T-helper 2 cell (primary cell): ENCODE measurements around the gene RCAN3.

ENCODE experiments used
- DNase-seq, 5 experiments: peaks; one replicate each; pipeline versions ENCODE4 v3.0.0 to v3.0.0-alpha.2; 2012 to 2022

Gene RCAN3

DNA sequence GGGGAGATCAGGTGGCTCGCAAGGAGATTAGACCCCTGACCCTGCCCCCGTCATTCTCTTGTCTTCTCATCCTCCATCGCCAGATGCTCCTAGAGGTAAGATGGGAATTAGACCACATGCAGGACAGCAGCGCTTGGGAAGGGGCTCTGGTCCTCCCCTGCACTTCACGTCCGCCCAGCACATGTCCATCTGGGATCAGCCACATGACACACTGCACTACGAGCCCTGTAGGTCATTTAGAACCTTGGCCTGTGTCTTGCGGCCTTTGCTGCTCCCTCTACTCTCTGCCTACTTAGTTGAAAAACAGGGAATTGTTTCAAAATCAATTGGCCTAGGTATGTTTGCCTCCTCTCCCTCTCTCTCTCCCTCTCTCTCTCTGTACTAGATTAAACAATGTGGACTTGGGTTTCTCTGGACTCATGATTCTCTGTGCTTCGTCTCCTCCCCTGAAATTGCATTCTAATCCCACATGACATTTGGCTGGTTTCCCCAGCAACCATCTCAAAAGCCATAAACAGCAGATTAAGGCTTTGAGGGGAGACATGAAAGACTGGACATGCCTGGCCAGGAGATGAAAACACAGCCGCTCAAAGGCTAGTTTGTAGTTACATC is 49.4 kb downstream of the RCAN3 start:
- DNase-seq, result no peak

DNA sequence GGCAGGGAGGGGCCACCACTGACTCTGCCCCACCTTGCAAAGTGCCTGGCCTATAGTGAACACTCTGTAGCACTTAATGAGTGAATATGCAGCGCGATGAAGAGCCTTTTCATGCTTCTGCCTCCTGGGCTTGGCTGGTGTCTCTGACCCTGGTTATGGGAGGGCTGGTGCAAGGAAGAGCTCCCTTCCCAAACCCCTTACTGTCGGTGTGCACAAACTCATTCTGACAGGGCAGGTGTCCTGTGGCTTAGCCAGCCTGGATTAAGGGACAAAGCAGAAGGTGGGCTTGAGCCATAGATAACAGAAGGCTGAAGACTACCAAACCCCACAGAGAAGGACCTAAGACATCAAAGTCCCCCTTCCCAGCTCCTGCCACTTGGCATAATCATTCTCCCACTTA is 51.3 kb downstream of the RCAN3 start:
- no peak for DNase-seq

DNA sequence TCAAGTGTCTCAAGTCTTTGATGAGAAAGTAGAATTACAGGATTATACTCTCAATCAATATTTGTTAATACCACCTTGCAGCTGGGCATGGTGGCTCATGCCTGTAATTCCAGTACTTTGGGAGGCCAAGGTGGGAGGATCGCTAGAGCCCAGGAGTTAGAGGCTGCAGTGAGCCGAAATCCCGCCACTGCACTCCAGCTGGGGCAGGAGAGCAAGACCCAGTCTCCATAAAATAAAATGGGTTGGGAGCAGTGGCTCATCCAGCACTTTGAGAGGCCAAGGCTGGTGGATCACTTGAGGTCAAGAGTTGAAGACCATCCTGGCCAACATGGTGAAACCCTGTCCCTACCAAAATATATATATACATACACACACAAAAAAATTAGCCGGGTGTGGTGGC is 52.1 kb downstream of the RCAN3 start:
- DNase-seq, result no peak

DNA sequence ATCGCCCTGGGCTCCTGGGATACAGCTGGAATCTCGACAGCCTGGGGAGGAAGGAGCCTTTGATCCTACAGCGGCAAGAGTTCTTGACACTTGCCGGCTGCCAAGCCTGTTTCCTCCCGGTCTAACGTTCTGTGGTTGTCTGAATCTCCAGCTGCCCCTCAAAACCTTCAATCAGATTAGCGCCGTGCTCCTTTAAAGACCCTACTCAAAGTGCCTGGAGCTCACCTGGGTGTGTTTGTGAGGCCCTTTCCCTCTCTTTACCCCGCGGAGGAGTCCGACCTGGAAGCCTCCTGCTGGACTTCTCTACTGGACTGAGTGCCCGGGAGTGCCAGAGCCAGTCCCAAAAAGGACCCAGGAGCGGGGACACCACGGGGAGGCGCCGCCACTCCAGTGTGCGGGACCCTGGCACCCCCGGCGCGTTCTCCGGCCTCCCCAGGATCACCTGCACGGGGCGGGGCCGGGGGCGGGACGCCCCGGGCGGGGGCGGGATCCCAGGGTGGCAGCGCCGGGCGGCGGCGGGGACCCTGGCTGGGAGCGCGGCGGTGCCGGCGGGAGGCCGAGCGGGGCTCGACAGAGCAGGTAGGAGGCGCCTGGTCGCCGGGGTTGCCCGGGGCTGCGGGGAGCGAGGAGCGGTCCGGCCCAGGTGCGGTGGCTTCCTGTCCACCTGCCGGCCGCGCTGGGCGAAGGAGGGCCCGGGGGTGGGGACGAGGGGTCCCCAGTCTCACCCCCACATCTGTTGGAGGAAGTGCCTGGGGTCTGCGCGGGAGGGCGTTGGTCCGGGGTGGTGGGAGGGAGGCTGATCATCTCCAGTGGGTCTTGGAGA is 53.2 kb downstream of the RCAN3 start, which contains the start of gene NCMAP:
NCMAP (plus strand) TSS at position 497 of the 823 bp plus-strand sequence. CDS start 39,344 bp downstream, outside the sequence.
- DNase-seq, result peak in 4 of 5 experiments; percentile 8 to 51 (median 35)

DNA sequence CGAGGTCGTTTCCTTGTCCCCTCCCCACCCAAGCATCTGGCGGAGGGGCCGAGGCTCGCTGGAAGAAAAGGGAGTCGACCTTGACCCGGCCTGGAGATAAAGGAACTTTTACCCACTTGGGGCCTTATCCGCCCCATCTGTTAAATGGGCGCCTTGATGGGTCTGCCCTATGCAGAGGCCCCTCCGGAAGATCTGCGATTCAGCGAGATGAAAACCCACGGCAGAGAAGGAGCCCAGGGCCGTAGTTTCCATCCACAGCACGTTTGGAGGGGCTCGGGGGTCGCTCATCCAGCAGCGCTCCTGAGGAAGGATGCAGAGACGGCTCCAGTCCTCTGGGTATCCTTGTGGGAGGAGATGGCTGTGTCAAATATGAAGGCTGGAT is 53.8 kb downstream of the RCAN3 start:
- no peak for DNase-seq

DNA sequence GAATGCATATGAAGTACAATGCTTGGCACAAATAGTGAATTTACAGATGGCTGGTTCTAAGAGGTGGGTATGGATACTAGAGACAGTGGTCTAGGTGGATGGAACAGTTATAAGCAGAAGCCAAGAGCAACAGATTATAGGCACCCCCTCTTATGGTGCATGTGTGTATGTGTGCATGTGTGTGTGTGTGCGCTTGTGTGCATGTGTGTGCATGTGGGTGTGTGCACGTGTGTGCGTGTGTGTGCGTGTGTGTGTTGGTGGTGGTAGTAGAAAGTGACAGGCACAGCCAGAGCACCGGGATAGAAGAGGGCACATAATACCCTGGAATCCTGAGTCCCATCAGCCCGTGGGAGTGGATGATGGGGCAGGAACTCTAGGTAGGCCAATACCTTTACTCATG is 54.6 kb downstream of the RCAN3 start:
- DNase-seq, result peak in 1 of 5 experiments; percentile 14

DNA sequence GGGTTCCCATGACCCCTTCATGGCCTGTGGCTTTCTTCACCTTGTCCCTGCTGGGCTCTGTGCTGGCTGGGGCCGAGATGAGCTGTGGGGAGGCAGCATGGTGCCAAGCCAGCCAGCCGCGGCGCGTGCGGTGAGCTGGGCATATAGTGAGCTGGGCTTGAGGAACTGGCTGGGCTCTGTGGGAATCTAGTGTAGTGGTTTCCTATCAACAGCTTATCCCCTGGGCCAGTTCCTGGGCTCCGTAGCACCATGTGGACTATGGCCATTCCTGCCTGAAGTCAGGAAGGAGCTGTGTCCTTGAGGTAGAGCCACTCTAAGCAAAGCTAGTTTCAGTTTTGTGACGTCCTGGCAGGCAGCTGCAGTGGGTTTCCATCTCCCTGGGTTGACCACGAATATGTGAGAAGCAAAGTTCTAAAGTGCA is 55.1 kb downstream of the RCAN3 start:
- DNase-seq, result peak in 1 of 5 experiments; percentile 15

DNA sequence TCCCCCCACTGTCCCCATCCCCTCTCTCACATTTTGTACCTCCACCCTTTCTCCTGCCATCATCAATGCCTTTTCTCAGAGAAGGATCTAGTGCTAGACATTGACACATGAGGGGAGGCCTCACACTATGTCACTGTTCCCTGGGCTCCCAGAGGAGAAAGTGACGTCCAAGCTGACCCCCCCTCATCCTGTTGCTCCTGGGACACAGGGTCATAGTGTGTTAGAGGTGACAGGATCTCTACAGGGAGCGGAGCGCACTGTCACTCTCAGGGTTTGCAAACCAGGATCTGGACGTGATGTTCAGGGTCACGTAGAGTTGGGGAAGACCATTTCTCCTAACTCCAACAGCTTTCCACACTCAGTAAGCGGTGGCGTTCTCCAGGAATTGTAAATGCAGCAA is 55.8 kb downstream of the RCAN3 start:
- DNase-seq, result no peak

DNA sequence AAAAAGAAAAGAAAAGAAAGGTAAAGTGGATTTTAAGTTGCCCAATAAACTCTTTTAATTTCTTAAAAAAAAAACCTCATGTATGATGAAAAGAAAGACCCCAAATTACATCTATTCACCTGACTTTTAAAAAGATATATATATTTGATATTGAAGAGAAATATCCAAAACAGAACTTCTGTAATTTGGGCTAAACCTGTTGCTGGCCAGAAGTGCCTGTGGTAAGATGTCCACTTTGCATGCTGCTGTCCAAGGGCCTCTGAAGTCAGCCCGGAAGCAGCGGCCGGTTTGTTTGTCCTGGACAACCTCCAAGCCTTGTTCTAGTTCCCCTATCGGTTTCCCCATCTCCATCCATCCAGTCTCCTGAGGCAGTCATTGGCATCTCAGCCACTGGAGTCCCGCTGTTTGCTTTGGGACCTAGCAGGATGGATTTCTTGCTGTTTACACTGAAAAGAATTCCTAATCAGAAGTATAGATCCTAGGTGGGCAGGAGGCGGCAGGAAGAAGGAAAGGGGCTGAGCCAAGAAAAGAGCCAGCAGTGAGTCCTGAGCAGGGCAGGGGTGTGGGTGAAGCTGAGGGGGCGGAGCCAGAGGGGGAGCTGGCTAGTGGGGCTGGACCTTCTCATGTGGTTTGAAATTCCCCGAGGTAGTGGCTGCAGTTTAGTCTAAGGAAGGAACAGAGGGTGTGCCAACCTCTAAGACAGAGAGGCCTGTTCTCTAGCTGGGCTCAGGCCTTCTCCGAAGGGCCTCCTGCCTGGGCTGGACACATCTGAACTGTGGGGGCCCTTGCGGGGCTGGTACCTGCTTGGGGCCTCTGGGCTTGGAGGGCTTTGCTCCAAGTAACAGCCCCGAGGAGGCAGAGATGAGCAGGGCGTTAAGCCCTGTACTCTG is 56.5 kb downstream of the RCAN3 start:
- no peak for DNase-seq

DNA sequence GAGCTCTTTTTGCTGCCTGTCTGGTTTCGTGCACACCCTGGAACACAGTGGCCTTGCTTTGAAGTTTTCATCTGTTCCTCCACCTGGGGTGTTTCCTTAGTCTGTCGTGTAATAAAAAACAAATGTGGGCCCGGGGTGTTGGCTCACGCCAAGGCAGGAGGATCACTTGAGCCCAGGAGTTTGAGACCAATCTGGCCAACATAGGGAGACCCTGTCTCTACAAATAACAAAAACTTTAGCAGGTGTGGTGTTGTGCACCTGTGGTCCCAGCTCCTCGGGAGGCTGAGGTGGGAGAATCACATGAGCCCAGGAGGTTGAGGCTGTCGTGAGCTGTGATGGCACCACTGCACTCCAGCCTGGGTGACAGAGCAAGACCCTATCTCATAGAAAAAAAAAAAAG is 57.7 kb downstream of the RCAN3 start:
- no peak for DNase-seq

DNA sequence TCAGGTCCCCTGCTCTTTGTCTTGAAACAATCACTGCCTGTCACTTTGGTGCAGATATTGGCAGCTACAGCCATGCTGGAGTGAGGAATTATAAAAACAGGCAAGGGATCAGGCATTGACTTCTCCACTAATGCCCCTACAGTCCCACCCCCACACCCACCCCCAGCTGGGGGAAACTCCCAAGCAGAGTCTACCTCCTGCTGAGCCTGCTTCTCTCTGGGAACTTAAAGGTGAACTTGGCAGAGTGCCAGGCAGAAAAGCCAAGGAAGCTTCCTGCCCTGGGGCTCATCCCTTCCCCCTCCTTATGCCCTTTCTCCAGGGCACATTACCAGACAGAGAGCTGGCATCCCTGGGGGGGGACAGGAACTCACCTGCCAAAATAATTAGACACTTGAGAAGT is 60.0 kb downstream of the RCAN3 start:
- DNase-seq, result no peak

DNA sequence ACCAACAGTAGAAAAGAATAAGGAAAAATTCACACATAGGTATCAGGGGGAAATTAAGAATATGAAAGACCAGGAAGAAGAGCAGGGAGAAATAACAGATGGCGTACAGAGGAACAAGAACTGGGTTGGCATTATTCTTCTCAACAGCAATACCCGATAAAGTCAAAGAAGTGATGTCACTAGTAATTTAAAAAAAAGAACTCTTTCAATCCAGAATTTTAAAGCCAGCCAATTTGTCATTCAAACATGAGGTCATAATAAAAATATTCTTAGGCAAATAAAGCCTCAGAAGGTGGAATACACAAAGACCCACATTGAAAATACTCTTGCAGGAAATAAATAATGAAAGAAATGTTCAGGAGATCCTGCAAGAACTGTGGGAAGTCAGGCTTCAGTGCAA is 62.1 kb downstream of the RCAN3 start:
- no peak for DNase-seq

DNA sequence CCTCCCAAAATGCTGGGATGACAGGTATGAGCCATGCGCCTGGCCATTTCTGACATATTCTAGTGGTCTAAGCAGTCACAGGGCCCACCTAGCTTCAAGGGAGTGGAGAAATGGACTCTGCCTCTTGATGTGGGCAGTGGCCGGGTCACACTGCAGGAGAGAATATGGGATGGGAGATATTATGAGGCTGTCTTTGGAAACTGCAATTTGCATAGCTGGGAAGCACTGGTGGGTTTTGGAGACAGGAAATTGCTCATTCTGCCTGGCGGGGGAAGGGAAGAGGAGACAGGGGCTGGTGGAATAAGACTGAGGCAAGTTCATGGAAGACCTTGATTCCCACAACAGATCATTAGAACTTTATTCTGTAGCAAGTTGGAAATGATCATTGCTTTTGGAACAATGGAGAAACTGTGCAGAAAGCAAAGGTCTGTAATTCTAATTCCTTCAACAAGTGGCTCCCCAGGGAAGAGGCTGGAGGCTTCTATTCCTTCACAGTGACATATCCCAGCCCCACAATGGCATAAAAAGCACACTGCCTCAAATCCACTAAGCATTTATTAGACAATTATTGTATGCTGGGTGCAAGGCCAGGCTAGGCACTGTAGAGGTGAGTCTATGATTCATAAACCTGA is 63.7 kb downstream of the RCAN3 start:
- DNase-seq, result no peak

DNA sequence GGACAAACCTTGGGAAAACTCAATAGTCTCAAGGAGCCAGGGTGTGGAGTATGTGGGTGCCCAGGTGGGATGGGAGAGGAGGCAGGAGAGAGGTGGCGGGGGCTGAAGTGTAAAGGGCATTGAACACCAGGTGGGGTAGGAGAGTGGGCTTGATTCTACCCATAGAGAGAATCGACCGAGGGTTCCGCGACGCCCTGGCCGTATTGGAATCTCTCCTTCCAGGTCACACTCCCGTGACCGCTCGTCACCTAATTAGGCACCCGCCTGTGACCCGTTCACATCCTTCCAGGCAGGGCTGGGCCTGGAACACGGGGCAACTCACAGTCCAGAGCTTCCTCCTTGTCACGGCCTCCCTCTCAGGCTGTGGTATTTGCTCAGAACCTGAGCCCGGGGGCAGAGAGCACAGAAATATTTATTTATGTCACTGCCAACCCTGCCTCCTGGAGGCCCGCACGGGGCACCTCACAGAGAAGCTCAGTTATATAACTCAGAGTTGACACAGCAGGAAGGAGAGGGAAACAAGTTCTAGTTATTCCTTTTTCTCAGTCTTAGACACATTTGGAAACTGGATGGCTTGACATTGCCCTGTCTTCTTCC is 65.3 kb downstream of the RCAN3 start:
- DNase-seq, result no peak

DNA sequence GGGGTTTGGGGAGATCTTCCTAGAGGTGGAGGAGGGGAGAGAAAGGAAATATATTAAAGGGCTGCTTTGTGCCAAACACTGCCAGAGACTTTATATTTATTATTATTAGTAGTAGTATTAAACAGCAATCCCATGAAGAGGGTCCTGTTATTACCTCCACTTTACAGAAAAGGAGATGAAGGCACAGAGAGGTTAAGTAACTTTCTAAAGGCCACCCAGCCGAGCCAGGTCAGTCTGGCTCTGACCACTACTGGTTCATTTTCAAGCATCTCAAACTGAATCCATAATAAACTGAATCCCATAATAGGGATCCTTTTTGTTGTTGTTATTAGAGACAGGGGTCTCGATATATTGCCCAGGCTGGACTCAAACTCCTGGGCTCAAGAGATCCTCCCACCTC is 65.8 kb downstream of the RCAN3 start:
- DNase-seq, result no peak

DNA sequence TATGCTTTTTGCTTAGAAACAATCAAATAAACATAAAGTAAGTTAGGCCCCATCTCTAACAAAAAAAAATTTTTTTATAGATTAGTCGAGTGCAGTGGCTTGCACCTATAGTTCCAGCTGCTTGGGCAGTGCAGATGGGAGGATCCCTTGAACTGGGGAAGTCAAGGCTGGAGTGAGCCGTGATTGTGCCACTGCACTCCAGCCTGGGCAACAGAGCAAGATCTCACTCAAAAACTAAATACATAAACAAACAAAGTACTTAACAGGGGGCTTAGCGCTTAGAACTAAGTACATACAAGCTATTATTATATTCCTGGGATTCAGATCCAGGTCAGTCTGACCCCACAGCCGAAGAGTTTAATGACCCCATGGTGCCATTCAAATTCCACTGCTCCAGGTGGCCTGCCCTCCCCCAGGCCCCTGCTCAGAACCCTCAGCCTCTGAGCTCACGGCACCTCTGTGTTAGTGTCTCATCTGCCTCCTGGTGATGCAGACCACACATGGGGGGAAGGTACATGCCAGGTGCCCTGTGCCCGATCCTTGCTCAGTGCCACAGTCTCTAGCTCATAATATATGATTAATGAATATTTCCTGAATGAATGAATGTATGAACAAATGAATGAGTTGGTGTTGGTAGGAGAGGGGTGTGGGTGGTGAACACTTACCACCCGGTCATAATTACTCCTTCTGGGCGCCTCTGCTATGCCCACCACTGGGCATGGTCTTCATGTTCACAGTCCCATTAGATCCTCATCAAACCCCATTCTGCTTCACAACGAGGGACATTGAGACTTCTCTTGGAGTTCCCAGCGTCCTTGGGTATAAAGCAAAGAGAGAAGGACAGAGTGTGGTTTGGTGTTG is 67.9 kb downstream of the RCAN3 start:
- DNase-seq, result no peak

DNA sequence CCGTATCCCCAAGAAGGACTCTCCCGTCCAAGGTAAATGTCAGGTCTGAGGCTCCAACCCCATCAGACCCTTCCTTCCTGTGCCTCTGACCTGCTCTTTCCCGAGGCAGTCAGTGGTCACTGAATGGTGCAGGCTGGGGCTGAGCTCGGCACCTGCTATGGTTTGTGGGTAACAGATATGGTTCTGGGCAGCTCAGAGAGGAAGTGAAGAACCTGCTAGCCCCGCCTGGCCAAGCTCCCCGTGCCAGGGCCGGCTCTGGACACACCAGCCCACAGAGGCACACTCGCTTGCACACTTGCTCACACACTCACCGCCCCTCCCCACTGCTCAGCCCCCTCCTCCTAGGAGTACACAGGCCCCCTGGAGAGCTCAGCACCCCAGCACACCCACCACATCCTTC is 69.7 kb downstream of the RCAN3 start:
- DNase-seq, result no peak

DNA sequence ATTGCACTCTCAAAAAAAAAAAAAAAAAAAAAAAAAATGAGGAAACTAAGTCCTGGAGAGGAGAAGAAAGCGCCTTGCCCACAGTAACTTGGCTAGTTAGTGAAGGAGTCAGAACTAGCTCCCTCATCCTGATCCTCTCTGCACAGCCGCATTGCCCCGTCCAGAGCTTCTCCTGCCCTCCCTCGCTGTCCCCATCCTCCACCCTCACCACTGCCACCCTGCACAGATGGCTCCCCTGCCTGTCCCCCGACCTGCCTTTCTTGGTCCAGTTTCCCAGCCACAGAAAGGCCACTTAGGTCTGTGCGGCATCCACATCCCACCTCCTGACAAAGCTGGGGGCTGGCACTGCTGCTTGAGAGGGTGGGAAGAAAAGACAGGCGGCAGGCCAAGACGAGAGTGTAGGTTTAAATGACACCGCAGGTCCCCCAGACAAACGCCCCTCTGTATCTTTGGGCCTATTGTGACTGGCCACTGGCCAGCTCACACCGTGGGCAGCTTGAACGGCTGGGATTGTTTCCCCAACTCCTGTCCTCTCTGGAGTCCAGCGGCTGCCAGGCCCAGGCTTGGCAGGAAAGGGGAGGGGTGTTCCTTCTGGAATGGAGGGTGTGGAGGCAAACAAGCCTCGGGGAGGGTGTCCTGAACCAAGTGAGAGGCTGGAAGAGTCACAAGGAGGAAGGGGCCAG is 73.4 kb downstream of the RCAN3 start:
- no peak for DNase-seq

DNA sequence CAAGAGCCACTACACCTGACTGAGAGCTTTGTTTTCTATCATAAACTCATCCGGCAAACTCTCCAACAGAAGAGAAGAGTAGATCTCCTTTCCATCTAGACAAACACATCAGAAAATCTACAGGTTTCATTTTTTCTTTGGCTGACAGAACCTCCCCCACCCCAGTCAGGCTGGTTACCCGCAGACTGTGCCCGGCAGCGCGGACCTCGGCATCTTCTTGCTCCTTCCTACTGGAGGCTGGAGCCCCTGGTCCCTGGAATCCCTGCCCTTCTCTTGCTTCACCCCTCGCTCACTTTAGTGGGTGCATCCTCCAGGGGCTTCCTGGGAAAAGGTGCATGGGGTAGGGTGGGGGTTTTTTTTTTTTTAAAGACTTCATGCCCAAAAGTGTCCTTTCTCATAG is 76.2 kb downstream of the RCAN3 start:
- DNase-seq, result no peak

DNA sequence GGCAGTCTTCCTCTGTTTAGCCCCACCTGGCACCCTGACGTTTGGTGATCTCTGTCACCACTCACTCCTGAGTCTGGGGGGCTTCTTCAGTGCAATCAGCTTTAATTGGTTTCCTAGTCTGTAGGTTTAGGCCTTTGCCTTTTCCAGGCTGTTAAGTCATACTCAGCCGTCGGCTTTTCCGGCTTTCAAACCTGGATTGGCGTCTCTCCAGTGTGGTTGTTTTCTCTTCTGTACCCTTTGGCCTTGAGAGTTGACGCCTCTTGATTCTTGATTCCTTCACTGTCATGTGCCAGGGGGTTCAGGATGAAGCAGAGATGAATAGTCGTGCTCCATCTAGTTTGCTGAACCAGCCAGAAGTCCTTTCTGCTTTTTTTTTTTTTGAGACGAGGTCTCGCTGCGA is 78.1 kb downstream of the RCAN3 start:
- DNase-seq, result no peak

DNA sequence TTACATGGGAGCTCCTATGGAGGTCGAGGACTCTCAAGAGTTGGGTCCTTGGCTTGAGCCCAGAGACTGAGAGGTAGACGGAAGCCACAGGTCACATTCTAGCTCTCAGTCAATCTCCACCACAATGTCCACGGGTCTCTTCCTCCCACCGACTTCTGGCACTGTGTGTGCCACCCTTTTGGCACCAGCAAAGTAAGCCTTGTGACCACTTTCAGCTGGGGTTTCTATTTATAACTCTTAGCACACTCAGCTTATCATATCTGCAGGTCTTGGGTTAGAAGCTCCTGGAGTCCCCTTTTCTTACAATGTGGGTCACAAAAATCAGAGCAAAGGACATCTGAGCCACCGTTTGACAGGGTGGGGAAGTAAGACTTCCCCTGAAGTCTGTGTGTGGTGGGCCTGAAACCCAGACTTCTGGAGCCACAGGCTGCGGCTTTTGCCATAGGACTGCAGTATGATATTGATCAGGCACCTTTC is 81.6 kb downstream of the RCAN3 start:
- peak in 1 of 5 experiments; percentile 24 for DNase-seq
